Endothelial cell (in vitro differentiated cells): ENCODE data around the gene TRPT1. TPM values are rescaled to one million over a fixed set of nuclear protein-coding genes. Genes with fewer than 3 reads are reported as not detected.
A peak's percentile ranks its signal among the peaks of the same experiment; 100 is the strongest.

Experiments
- DNase-seq: peaks from one replicate; pipeline ENCODE4 v3.0.0; 2021; ENCODE audit warnings: low spot score
- H3K27ac Mint-ChIP-seq: one replicate; pipeline ENCODE4 v1.8.0; 2021; ENCODE audit warnings: mixed read lengths, inconsistent platforms; ENCODE audit not compliant: unreplicated experiment
- H3K27me3 Mint-ChIP-seq: one replicate; pipeline ENCODE4 v1.8.0; 2021; ENCODE audit warnings: mild to moderate bottlenecking, moderate library complexity, mixed read lengths, inconsistent platforms; ENCODE audit not compliant: unreplicated experiment
- H3K36me3 Mint-ChIP-seq: one replicate; pipeline ENCODE4 v1.8.0; 2021; ENCODE audit warnings: mild to moderate bottlenecking, low read depth, mixed read lengths, inconsistent platforms; ENCODE audit not compliant: unreplicated experiment
- H3K4me1 Mint-ChIP-seq: one replicate; pipeline ENCODE4 v1.8.0; 2021; ENCODE audit warnings: mild to moderate bottlenecking, mixed read lengths, inconsistent platforms; ENCODE audit not compliant: unreplicated experiment
- H3K4me3 Mint-ChIP-seq: one replicate; pipeline ENCODE4 v1.8.0; 2021; ENCODE audit warnings: mild to moderate bottlenecking, mixed read lengths, inconsistent platforms; ENCODE audit not compliant: unreplicated experiment
- H3K9me3 Mint-ChIP-seq: one replicate; pipeline ENCODE4 v1.8.0; 2021; ENCODE audit warnings: mixed read lengths, inconsistent platforms; ENCODE audit not compliant: unreplicated experiment
- total RNA-seq: library from RNA; stranded (reverse); fragmentation: NEBNext Ultra II Directional; extraction: Animal tissue kit (Norgen Biotek cat#: 25700); gene quantifications from one replicate; pipeline ENCODE4 v1.2.1, GENCODE V29; 2021; ENCODE audit not compliant: unreplicated experiment
- TF ChIP-seq, protein P1 (sequence below): fragments of 200-600 bp; sonication (generic); IDR thresholded peaks from one replicate; pipeline ENCODE4 v1.5.0; 2021; ENCODE audit warnings: antibody characterized with exemption; ENCODE audit not compliant: unreplicated experiment

Gene TRPT1
- total RNA-seq, 1 donor from 2014 or later, result 23.2 TPM

DNA sequence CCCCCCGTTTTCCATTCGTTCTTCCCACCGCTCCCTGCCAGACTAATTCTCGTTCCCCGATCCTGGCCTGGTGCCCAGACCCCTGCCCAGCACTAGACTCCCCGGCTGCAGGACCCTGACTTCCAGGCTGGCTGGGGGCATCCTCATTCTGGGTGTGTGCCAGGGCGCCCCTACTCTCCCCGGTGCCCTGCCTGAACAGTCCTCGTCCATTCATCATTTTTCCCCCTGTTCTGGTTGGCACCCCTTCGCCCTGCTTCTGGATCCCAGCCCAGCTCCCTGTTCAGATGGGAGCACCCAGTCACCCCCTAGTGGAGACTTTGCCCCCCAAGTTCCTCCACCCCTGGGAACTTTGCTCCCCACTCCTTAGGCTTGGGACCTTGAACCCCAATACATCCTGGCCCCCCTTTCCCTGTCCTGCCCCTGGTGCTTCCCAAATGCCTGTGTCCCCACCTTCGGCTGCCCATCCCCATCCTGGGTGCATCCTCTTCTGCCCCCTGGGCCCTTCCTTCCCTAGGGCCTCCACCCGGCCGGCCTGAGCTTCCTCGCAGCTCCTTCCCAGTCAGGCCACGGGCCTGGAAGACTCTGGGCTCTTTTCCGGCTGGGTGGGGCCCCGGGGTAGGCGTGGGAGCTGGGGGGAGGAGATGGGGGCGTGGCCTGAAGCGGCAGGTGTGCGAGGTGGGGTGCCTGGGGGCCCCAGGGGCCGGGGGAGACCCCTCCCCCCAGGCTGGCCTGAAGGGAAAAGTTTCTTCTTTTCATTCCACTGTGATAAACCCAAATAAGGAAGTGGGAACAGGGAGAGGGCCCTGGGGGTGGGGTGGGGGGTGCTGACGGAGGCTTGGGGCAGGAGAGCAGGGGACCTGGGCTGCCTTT, 26.3 kb upstream of the TRPT1 start:
- H3K36me3 Mint-ChIP-seq, result peaks cover 8% of the 10 kb centered on the region
- H3K4me1 Mint-ChIP-seq, result peaks cover 32% of the 10 kb centered on the region
- H3K4me3 Mint-ChIP-seq, result peak overlapping the region; percentile 91
- no peak overlapping the region for H3K27ac Mint-ChIP-seq
- peak; percentile 38 for DNase-seq
- peaks cover 13% of the 10 kb centered on the region for H3K27me3 Mint-ChIP-seq
- TF ChIP-seq, protein P1, sequence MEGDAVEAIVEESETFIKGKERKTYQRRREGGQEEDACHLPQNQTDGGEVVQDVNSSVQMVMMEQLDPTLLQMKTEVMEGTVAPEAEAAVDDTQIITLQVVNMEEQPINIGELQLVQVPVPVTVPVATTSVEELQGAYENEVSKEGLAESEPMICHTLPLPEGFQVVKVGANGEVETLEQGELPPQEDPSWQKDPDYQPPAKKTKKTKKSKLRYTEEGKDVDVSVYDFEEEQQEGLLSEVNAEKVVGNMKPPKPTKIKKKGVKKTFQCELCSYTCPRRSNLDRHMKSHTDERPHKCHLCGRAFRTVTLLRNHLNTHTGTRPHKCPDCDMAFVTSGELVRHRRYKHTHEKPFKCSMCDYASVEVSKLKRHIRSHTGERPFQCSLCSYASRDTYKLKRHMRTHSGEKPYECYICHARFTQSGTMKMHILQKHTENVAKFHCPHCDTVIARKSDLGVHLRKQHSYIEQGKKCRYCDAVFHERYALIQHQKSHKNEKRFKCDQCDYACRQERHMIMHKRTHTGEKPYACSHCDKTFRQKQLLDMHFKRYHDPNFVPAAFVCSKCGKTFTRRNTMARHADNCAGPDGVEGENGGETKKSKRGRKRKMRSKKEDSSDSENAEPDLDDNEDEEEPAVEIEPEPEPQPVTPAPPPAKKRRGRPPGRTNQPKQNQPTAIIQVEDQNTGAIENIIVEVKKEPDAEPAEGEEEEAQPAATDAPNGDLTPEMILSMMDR, result no peak
- H3K9me3 Mint-ChIP-seq, result no peaks in the 10 kb centered on the region

DNA sequence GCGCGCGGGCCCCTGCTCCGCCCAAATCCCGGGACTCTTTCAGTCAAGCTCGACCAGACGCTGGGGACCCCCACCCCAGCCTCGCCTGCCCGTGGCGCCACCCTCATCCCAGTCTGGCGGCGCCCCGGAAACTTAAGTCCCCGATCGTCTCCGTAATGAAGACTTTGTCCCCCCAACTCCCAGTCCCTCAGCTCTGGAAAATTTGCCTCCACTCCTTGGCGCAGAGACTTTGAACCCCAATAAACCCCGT, 25.7 kb upstream of the TRPT1 start:
- no peak for DNase-seq
- H3K9me3 Mint-ChIP-seq, result no peaks in the 10 kb centered on the region
- no peak overlapping the region for H3K27ac Mint-ChIP-seq
- peaks cover 13% of the 10 kb centered on the region for H3K27me3 Mint-ChIP-seq
- H3K4me1 Mint-ChIP-seq, result peaks cover 32% of the 10 kb centered on the region
- H3K36me3 Mint-ChIP-seq, result peaks cover 8% of the 10 kb centered on the region
- H3K4me3 Mint-ChIP-seq, result peak overlapping the region; percentile 91
- TF ChIP-seq, protein P1, result no peak

DNA sequence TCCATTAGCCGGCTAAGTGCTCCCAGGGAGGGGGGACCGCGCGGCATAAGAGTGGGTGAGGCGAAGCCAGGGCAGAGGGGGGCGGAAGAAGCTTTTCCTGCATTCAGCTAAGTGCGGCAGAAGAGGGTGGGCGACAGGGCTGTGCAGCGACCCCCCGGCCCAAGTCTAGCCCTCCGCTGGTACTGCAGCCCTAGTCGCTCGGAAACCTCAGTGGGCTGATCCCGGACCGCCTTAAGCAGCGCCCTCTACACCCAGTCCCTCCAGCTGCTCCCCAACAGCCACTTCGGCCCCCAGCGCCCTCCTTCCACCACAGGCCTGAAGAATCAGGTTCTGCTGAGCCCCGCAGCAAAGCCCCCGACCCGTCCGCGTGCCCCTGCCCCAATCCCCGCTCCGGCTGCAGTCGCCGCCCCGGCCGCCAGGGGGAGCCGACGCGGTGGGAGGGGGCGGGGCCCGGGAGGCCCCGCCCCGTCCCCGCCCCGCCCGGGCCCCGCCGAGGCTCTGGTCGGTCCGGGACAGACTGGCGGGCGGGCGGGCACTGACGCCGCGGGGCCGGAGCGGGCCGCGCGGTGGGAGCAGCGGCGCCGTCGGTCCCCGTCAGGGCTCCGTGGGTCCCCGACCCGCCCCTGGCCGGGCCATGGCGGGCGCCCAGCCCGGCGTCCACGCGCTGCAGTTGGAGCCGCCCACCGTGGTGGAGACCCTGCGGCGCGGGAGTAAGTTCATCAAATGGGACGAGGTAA, 25.2 kb upstream of the TRPT1 start, which contains the start of gene PLCB3:
Gene PLCB3 (plus strand): TSS at position 515 of the 737 bp plus-strand sequence. CDS start 120 bp downstream, at position 635.
- Mint-ChIP-seq H3K27ac (no peak within 1 kb of the TSS), H3K36me3 (peaks cover 8% of the 10 kb centered on the region), H3K9me3 (no peaks in the 10 kb centered on the region), H3K4me3 (peak within 1 kb of the TSS; percentile 91), H3K4me1 (peaks cover 32% of the 10 kb centered on the region), H3K27me3 (peaks cover 13% of the 10 kb centered on the region)
- DNase-seq, result peak; percentile 82
- TF ChIP-seq, protein P1, result peak; percentile 90

DNA sequence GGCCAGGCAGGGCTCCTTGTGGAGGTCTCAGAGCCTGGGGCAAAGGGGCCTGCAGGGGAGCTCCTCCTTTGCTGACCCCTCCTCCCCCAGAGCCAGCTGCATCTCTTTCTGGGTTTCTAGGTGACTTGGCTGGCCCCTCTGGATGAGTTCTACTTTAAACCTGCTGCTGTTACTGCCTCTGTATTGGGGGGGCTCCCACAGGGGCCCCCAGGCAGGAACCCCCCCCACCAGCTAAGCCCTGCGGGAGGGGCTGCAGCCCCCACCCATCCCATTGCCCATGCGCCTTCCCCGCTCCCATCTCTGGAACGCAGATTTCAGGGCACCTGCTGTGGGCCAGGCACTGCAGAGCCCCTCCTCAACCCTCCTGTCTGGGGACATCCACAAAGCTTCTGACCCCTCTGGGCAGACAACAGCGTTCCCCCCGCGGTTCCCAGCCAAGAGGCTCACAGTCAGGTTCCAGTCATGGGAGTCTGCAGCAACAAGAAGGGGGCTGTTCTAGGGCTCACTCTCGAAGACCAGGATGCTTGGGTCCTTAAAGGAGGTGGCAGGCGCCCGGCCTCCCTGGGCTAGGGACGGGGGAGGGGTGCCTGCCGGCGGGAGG, 24.5 kb upstream of the TRPT1 start:
- TF ChIP-seq, protein P1, result no peak
- DNase-seq, result no peak
- H3K4me3 Mint-ChIP-seq, result no peak overlapping the region
- peaks cover 13% of the 10 kb centered on the region for H3K27me3 Mint-ChIP-seq
- peaks cover 32% of the 10 kb centered on the region for H3K4me1 Mint-ChIP-seq
- no peaks in the 10 kb centered on the region for H3K9me3 Mint-ChIP-seq
- peaks cover 8% of the 10 kb centered on the region for H3K36me3 Mint-ChIP-seq
- H3K27ac Mint-ChIP-seq, result no peak overlapping the region
